Liver (tissue), 9 donors: ENCODE measurements around the gene PACS1. TPM values are rescaled to one million over a fixed set of nuclear protein-coding genes. Genes with fewer than 3 reads are reported as not detected.

ENCODE experiments used
- DNase-seq: peaks from one replicate; pipeline ENCODE4 v3.0.0-alpha.2; 2017; ENCODE audit warnings: low spot score
- H3K27ac ChIP-seq, 2 donors: one replicate each; pipeline ENCODE4 v1.7.0; 2013; ENCODE audit warnings: inconsistent platforms in 2 of 2, low read length in 2 of 2, control low read depth in 1 of 2, low read depth in 1 of 2, mild to moderate bottlenecking in 1 of 2
- H3K27me3 ChIP-seq, 4 donors: one replicate each; pipeline versions ENCODE4 v1.6.1 to v1.7.0; 2013; ENCODE audit warnings: low read length in 3 of 4, inconsistent platforms in 1 of 4, mild to moderate bottlenecking in 1 of 4, moderate library complexity in 1 of 4; ENCODE audit not compliant: control insufficient read depth in 4 of 4, insufficient read depth in 4 of 4
- H3K36me3 ChIP-seq, 4 donors: one replicate each; pipeline versions ENCODE4 v1.6.1 to v1.7.0; 2013; ENCODE audit warnings: low read length in 3 of 4, mild to moderate bottlenecking in 3 of 4, low read depth in 1 of 4, moderate library complexity in 1 of 4; ENCODE audit not compliant: control insufficient read depth in 4 of 4, insufficient read depth in 3 of 4
- H3K4me1 ChIP-seq, 4 donors: one replicate each; pipeline versions ENCODE4 v1.6.1 to v1.7.0; 2013; ENCODE audit warnings: low read length in 3 of 4, mild to moderate bottlenecking in 3 of 4, moderate library complexity in 1 of 4; ENCODE audit not compliant: control insufficient read depth in 4 of 4, insufficient read depth in 4 of 4
- H3K4me3 ChIP-seq, 3 donors: one replicate each; pipeline versions ENCODE4 v1.6.1 to v1.7.0; 2013; ENCODE audit warnings: low read length in 3 of 3, control low read depth in 1 of 3, low read depth in 1 of 3, mild to moderate bottlenecking in 1 of 3
- H3K9ac ChIP-seq, 2 donors: one replicate each; pipeline ENCODE4 v1.7.0; 2013; ENCODE audit warnings: low read length in 2 of 2, mild to moderate bottlenecking in 2 of 2, moderate library complexity in 2 of 2, control low read depth in 1 of 2, low read depth in 1 of 2
- H3K9me3 ChIP-seq, 4 donors: one replicate each; pipeline versions ENCODE4 v1.6.1 to v1.7.0; 2013; ENCODE audit warnings: low read length in 3 of 4; ENCODE audit not compliant: control insufficient read depth in 4 of 4
- EGR1 ChIP-seq, 2 donors: IDR thresholded peaks; 2 replicates each; pipeline ENCODE4 v1.6.1; 2016 to 2018; ENCODE audit warnings: antibody characterized with exemption in 2 of 2, low read depth in 2 of 2
- FOXA1 ChIP-seq: IDR thresholded peaks from 2 replicates; pipeline ENCODE4 v1.6.1; 2016; ENCODE audit warnings: antibody characterized with exemption
- FOXA2 ChIP-seq: IDR thresholded peaks from 2 replicates; pipeline ENCODE4 v1.6.1; 2016; ENCODE audit warnings: antibody characterized with exemption
- GABPA ChIP-seq, 2 donors: IDR thresholded peaks in 1 of 2; conservative IDR thresholded peaks in 1 of 2; 2 replicates each; pipeline ENCODE4 v1.6.1; 2016; ENCODE audit warnings: antibody characterized with exemption in 2 of 2, mild to moderate bottlenecking in 1 of 2, moderate library complexity in 1 of 2
- HNF4A ChIP-seq, 2 donors: conservative IDR thresholded peaks; 2 replicates each; pipeline ENCODE4 v1.6.1; 2016; ENCODE audit warnings: antibody characterized with exemption in 2 of 2, mild to moderate bottlenecking in 2 of 2
- NR2F2 ChIP-seq: IDR thresholded peaks from 2 replicates; pipeline ENCODE4 v1.6.1; 2016; ENCODE audit warnings: antibody characterized with exemption
- RAD21 ChIP-seq, 2 donors: IDR thresholded peaks; 2 replicates each; pipeline ENCODE4 v1.6.1; 2016; ENCODE audit warnings: antibody characterized with exemption in 2 of 2, mild to moderate bottlenecking in 2 of 2
- REST ChIP-seq: IDR thresholded peaks from 2 replicates; pipeline ENCODE4 v1.6.1; 2016; ENCODE audit warnings: antibody characterized with exemption, mild to moderate bottlenecking
- RXRA ChIP-seq, 2 donors: IDR thresholded peaks; 2 replicates each; pipeline ENCODE4 v1.6.1; 2017 to 2018; ENCODE audit warnings: antibody characterized with exemption in 2 of 2, mild to moderate bottlenecking in 1 of 2
- SP1 ChIP-seq: IDR thresholded peaks from 2 replicates; pipeline ENCODE4 v1.6.1; 2018; ENCODE audit warnings: antibody characterized with exemption, mild to moderate bottlenecking
- TAF1 ChIP-seq: conservative IDR thresholded peaks from 2 replicates; pipeline ENCODE4 v1.6.1; 2016; ENCODE audit warnings: antibody characterized with exemption, mild to moderate bottlenecking
- YY1 ChIP-seq: IDR thresholded peaks from 2 replicates; pipeline ENCODE4 v1.6.1; 2016; ENCODE audit warnings: antibody characterized with exemption, mild to moderate bottlenecking
- ZBTB33 ChIP-seq: IDR thresholded peaks from 2 replicates; pipeline ENCODE4 v1.6.1; 2016; ENCODE audit warnings: antibody characterized with exemption
- WGBS: extraction: QIAGEN DNeasy Blood & Tissue Kit; methylation state at CpG from one replicate; pipeline ENCODE4 v1.1.7; 2013; 5-methylcytosine and 5-hydroxymethylcytosine counted together
- polyA plus RNA-seq, 2 donors: library from polyadenylated mRNA; stranded (reverse) in 1 of 2; unstranded in 1 of 2; fragments of 200-250 nt in 1 of 2; fragments of >200 nt in 1 of 2; fragmentation: Nextera tagmentation in 1 of 2; extraction: Ambion mirVana in 1 of 2; gene quantifications; one replicate each; pipeline versions ENCODE4 v1.2.1 to v1.2.3, GENCODE V29; 2013 to 2015
- total RNA-seq, 2 donors: library from RNA; depleted of rRNA; stranded (reverse); fragments of >200 nt; gene quantifications; one replicate each; pipeline ENCODE4 v1.2.3, GENCODE V29; 2014
- TF ChIP-seq, protein P1 (sequence below): IDR thresholded peaks from 2 replicates; pipeline ENCODE4 v1.6.1; 2016; ENCODE audit warnings: antibody characterized with exemption
- TF ChIP-seq, protein P2 (sequence below): fragments of 150-350 bp; IDR thresholded peaks from 2 replicates; pipeline ENCODE4 v1.5.1; 2017; ENCODE audit warnings: improper control_type of control experiment, low read depth, low read length; ENCODE audit not compliant: missing input control
- TF ChIP-seq, protein P3 (sequence below): IDR thresholded peaks from 2 replicates; pipeline ENCODE4 v1.6.1; 2016; ENCODE audit warnings: antibody characterized with exemption
- donor health status: healthy.
- donor health status: healthy.
- donor health status: healthy.
- donor health status: healthy.
- donor health status: healthy.

PACS1 gene
- total and polyA plus RNA-seq, 4 donors: 2.7 to 9.1 (median 7.3) TPM

- peaks cover 0 to 3% (median 0%) of the 10 kb centered on the region in 4 donors for H3K4me1 ChIP-seq
- no peaks in the 10 kb centered on the region for H3K9me3 ChIP-seq
- H3K9ac ChIP-seq: no peak overlapping the region
- DNase-seq: no peak
- TF ChIP-seq, protein P1, sequence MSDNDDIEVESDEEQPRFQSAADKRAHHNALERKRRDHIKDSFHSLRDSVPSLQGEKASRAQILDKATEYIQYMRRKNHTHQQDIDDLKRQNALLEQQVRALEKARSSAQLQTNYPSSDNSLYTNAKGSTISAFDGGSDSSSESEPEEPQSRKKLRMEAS: no peak
- TF ChIP-seq FOXA1 (no peak), RXRA (IDR thresholded peaks at IDR 0.05) (no peak), SP1 (no peak), HNF4A (conservative IDR thresholded peaks at IDR 0.05) (no peak), GABPA (IDR thresholded peaks at IDR 0.05 in 1 of 2, conservative IDR thresholded peaks at IDR 0.05 in 1 of 2) (no peak), EGR1 (IDR thresholded peaks at IDR 0.05; ENCODE audit: low read depth in 2 of 2) (no peak), RAD21 (IDR thresholded peaks at IDR 0.05) (no peak), YY1 (no peak), TAF1 (no peak), NR2F2 (no peak)
- TF ChIP-seq, protein P2, sequence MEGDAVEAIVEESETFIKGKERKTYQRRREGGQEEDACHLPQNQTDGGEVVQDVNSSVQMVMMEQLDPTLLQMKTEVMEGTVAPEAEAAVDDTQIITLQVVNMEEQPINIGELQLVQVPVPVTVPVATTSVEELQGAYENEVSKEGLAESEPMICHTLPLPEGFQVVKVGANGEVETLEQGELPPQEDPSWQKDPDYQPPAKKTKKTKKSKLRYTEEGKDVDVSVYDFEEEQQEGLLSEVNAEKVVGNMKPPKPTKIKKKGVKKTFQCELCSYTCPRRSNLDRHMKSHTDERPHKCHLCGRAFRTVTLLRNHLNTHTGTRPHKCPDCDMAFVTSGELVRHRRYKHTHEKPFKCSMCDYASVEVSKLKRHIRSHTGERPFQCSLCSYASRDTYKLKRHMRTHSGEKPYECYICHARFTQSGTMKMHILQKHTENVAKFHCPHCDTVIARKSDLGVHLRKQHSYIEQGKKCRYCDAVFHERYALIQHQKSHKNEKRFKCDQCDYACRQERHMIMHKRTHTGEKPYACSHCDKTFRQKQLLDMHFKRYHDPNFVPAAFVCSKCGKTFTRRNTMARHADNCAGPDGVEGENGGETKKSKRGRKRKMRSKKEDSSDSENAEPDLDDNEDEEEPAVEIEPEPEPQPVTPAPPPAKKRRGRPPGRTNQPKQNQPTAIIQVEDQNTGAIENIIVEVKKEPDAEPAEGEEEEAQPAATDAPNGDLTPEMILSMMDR: no peak
- TF ChIP-seq, protein P3, sequence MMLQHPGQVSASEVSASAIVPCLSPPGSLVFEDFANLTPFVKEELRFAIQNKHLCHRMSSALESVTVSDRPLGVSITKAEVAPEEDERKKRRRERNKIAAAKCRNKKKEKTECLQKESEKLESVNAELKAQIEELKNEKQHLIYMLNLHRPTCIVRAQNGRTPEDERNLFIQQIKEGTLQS: no peak
- peaks cover 0 to 18% (median 0%) of the 10 kb centered on the region in 4 donors for H3K36me3 ChIP-seq
- H3K27ac ChIP-seq: no peak overlapping the region
- no peaks in the 10 kb centered on the region for H3K27me3 ChIP-seq
- H3K4me3 ChIP-seq: no peak overlapping the region
Observed at GRCh38 chr11:66226101-66226500, 156.0 kb downstream of the PACS1 start.

GRCh38 chr11:66227700-66228099 is 157.6 kb downstream of the PACS1 start:
- TF ChIP-seq REST (no peak), ZBTB33 (no peak), YY1 (no peak), TAF1 (no peak), FOXA1 (no peak), FOXA2 (no peak)
- no peak for DNase-seq
- Histone ChIP-seq H3K9ac (no peak overlapping the region), H3K36me3 (peaks cover 3 to 18% (median 7%) of the 10 kb centered on the region in 4 donors), H3K4me3 (no peak overlapping the region), H3K9me3 (no peaks in the 10 kb centered on the region), H3K27ac (no peak overlapping the region), H3K4me1 (peaks cover 0 to 1% (median 0%) of the 10 kb centered on the region in 4 donors), H3K27me3 (no peaks in the 10 kb centered on the region)
- WGBS: 92% methylated on average over 5 of the region's 5 CpGs
